Measurements from ENCODE around the gene IGF2R.
"Not testable (repeated sequence)": the region's sequence is repeated elsewhere in the genome, so short reads cannot be mapped to it uniquely, and the experiment has no call there.

Gene IGF2R

DNA sequence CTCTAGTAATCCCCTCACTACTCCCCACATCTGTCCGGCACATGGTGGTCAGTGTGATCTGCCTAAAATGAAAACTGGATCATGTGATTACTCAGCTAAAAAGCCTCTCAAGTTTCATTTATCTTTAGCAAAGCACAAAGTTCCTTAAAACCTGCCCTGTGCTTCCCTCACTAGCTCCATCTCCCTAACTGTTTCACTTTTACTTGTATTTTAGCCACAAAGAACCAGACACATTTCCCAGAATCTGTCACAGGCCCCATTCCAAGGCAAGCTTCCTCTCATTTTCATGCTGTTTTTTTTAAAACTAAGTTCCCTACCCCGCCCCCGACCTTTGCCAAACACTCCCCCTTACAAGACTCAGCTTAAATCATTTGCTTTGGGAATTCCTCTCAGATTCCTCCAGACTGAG is 8.9 kb upstream of the IGF2R start:
- TF ChIP-seq, protein P1, sequence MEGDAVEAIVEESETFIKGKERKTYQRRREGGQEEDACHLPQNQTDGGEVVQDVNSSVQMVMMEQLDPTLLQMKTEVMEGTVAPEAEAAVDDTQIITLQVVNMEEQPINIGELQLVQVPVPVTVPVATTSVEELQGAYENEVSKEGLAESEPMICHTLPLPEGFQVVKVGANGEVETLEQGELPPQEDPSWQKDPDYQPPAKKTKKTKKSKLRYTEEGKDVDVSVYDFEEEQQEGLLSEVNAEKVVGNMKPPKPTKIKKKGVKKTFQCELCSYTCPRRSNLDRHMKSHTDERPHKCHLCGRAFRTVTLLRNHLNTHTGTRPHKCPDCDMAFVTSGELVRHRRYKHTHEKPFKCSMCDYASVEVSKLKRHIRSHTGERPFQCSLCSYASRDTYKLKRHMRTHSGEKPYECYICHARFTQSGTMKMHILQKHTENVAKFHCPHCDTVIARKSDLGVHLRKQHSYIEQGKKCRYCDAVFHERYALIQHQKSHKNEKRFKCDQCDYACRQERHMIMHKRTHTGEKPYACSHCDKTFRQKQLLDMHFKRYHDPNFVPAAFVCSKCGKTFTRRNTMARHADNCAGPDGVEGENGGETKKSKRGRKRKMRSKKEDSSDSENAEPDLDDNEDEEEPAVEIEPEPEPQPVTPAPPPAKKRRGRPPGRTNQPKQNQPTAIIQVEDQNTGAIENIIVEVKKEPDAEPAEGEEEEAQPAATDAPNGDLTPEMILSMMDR (IDR thresholded peaks at IDR 0.05; ENCODE audit: low read depth, low read length): no peak
- in situ Hi-C loops (cut with HindIII; ENCODE audit: low sequenced_read_pairs): no loop called here
- H3K4me3 ChIP-seq (ENCODE audit: low read depth, low read length): no peak overlapping the region
- no peak for DNase-seq (ENCODE audit: low read depth, low spot score)

DNA sequence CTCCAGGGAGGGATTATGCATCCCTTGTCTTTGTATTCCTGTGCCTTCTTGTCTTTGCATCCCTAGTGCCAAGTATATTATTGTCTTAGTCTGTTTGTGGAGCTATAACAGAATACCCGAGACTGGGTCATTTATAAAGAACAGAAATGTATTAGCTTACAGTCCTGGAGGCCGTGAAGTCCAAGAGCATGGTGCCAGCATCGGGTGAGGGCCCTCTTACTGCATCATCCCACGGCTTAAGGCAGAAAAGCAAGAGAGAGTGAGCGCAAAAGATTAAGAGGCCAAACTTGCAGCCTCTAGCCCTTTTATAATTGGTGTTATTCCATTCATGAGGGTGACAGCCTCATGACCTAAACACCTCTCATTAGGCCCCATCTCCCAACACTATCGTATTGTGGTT is 8.4 kb upstream of the IGF2R start:
- TF ChIP-seq, protein P1 (IDR thresholded peaks at IDR 0.05; ENCODE audit: low read depth, low read length): no peak
- no peak overlapping the region for H3K4me3 ChIP-seq (ENCODE audit: low read depth, low read length)
- in situ Hi-C loops (cut with HindIII; ENCODE audit: low sequenced_read_pairs): no loop called here
- DNase-seq (ENCODE audit: low read depth, low spot score): no peak

DNA sequence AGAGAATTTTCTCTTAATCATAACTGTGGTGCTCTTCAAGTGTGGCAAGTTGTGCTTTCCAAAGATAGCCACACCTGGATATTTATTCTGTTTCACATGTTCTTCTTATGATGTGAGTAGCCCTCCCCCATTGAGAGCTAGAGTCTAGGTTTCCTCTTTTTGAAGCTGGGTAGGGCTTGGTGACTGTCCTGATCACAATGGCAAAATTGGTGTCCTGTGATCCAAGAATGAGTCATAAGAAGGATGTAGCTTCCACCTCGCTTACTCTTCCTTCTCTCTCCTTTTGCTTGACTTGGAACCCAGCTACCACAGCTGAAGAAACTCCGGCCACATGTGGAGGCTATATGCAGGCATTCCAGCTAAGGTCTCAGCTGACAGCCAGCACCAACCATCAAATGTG is 7.4 kb upstream of the IGF2R start:
- TF ChIP-seq, protein P1 (IDR thresholded peaks at IDR 0.05; ENCODE audit: low read depth, low read length): no peak
- no peak for DNase-seq (ENCODE audit: low read depth, low spot score)
- in situ Hi-C loops (cut with HindIII; ENCODE audit: low sequenced_read_pairs): no loop called here
- no peak overlapping the region for H3K4me3 ChIP-seq (ENCODE audit: low read depth, low read length)

DNA sequence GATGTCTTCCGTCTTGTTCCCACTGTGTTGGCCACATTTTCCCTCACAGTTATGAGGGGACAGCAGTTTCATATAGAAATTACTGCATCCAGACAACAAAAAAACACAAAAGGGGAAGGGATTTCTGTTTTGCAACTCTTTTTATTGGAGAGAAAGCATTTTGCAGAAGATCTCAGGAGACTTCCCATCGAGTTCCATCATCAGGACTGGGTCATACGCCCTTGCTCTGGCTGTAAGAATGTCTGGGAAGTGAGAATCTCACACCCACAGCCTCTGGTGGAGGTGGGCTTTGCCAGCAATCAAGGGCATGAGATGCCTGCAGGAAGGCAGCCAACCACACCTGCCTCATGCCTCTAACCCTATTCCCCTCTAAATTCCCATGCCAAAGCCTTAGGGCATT is 5.8 kb upstream of the IGF2R start:
- in situ Hi-C loops (cut with HindIII; ENCODE audit: low sequenced_read_pairs): no loop called here
- TF ChIP-seq, protein P1 (IDR thresholded peaks at IDR 0.05; ENCODE audit: low read depth, low read length): no peak
- DNase-seq (ENCODE audit: low read depth, low spot score): no peak

DNA sequence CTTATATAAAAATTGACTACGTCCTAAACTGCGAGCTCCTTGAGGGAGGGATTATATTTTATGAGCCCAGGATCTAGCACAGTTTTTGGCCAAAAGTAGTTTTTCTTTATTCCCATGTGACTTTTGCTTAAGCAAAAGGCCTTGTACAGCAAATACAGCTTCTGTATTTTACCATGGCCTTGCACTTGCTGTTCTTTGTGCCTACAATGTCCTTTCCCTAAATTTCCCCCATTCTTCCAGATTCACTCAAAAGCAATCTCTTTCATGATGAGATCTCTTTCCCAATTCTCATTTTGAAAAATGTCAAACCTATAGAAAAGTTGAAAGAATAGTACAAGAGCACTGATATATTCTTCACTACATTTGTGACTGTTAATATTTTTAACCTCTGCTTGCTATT is 4.8 kb upstream of the IGF2R start:
- no peak for DNase-seq (ENCODE audit: low read depth, low spot score)
- in situ Hi-C loops (cut with HindIII; ENCODE audit: low sequenced_read_pairs): no loop called here
- TF ChIP-seq, protein P1 (IDR thresholded peaks at IDR 0.05; ENCODE audit: low read depth, low read length): no peak
- no peak overlapping the region for H3K4me3 ChIP-seq (ENCODE audit: low read depth, low read length)

More for the DNA sequence above, 5.8 kb upstream of the IGF2R start:
- no peak overlapping the region for H3K4me3 ChIP-seq (ENCODE audit: low read depth, low read length)

DNA sequence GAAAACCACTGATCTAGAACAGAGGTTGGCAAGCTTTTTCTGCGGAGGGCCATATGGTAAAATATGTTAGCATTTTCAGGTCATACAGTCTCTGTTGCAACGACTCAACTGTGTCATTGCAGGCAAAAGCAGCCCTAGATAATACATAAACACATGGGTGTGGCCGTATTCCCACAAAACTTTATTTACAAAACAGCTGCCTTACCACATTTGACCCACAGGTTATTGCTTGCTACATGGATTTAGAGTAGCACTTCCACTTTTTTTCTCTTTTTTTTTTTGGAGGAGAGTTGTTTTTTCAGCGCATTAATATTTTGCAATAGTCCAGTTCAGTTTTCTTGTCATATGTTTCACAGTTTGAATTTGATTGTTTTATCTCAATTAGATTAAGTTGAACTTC is 2.5 kb upstream of the IGF2R start:
- TF ChIP-seq, protein P1 (IDR thresholded peaks at IDR 0.05; ENCODE audit: low read depth, low read length): no peak
- in situ Hi-C loops (cut with HindIII; ENCODE audit: low sequenced_read_pairs): no loop called here
- no peak for DNase-seq (ENCODE audit: low read depth, low spot score)
- H3K4me3 ChIP-seq (ENCODE audit: low read depth, low read length): no peak overlapping the region

DNA sequence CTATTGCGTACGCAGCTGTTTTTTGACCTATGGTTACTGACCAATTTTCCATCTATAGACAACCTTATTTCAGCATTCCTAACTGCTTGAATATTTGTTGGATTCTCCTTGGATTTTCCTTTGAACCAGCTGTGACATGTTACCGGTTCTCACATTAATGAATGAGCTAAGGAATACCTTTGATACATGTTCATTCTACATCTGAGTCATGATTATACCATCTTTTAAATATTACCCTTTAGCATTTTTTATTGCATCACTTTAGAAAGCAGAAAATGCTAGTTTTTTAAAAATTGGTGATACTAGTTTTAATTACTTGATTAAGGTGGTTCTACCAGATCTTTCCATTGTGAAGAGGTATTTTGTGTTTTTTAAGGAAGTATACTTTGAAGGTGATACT is 1.9 kb upstream of the IGF2R start:
- no peak for DNase-seq (ENCODE audit: low read depth, low spot score)
- no peak overlapping the region for H3K4me3 ChIP-seq (ENCODE audit: low read depth, low read length)
- in situ Hi-C loops (cut with HindIII; ENCODE audit: low sequenced_read_pairs): no loop called here
- TF ChIP-seq, protein P1 (IDR thresholded peaks at IDR 0.05; ENCODE audit: low read depth, low read length): no peak

DNA sequence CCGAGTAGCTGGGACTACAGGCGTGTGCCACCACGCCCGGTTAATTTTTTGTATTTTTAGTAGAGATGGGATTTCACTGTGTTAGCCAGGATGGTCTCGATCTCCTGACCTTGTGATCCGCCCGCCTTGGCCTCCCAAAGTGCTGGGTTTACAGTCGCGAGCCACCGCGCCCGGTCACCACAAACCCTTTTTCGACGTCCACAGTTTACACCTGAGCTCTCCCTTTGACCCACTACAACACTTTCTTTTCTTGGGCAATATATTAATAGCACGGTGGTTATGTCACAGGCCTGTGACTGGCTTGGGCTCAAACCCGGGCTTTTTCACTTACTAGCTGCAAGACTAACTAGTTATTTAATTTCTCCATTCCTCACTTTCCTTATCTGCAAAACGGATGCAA is 1.3 kb upstream of the IGF2R start:
- H3K4me3 ChIP-seq (ENCODE audit: low read depth, low read length); in situ Hi-C loops (cut with HindIII; ENCODE audit: low sequenced_read_pairs); DNase-seq (ENCODE audit: low read depth, low spot score): not testable (repeated sequence)

Measured in astrocyte of the spinal cord (primary cell).